Nucleus accumbens (tissue), 56 donors: ENCODE results near the gene AIFM2.

Experiments used
- DNase-seq, 56 donors: peaks; one replicate each; lab custom pipeline; 2025; lab: John Stamatoyannopoulos, UW

The AIFM2 gene

DNA sequence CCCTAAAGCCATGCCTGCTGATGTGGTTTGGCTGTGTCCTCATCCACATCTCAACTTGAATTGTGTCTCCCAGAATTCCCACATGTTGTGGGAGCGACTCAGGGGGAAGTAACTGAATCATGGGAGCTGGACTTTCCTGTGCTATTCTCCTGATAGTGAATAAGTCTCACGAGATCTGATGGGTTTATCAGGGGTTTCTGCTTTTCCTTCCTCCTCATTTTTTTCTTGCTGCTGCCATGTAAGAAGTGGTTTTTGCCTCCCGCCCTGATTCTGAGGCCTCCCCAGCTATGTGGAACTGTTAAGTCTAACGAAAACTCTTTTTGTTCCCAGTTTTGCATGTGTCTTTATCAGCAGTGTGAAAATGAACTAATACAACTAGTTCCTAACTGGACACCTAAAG is 68.1 kb downstream of the AIFM2 start:
- no peak for DNase-seq

GRCh38 chr10:70063418-70064098 is 69.1 kb downstream of the AIFM2 start:
- no peak for DNase-seq
